Fibroblast of lung (primary cell): ENCODE results near the gene EPAS1. TPM values are rescaled to one million over a fixed set of nuclear protein-coding genes. Genes with fewer than 3 reads are reported as not detected.
A peak's percentile ranks its signal among the peaks of the same experiment; 100 is the strongest.

Experiments used
- DNase-seq, 2 donors: peaks; one replicate each; pipeline versions ENCODE4 v3.0.0 to v3.0.0-alpha.2; 2010; ENCODE audit warnings: low read depth in 2 of 2
- H2AFZ ChIP-seq: 2 replicates; pipeline ENCODE4 v1.5.1; 2012; ENCODE audit warnings: low read length, control low read depth, inconsistent platforms
- H3K27ac ChIP-seq: 2 replicates; pipeline ENCODE4 v1.5.1; 2011; ENCODE audit warnings: low read length, control low read depth; ENCODE audit not compliant: insufficient read depth
- H3K27me3 ChIP-seq: 2 replicates; pipeline ENCODE4 v1.5.1; 2011; ENCODE audit warnings: mild to moderate bottlenecking, low read length; ENCODE audit not compliant: control insufficient read depth, insufficient read depth
- H3K36me3 ChIP-seq: 2 replicates; pipeline ENCODE4 v1.5.1; 2011; ENCODE audit warnings: low read length; ENCODE audit not compliant: control insufficient read depth, insufficient read depth
- H3K4me1 ChIP-seq: 2 replicates; pipeline ENCODE4 v1.5.1; 2011; ENCODE audit warnings: low read length; ENCODE audit not compliant: control insufficient read depth, insufficient read depth; ENCODE audit errors: extremely low read depth
- H3K4me2 ChIP-seq: 2 replicates; pipeline ENCODE4 v1.5.1; 2011; ENCODE audit warnings: low read length, control low read depth; ENCODE audit not compliant: insufficient read depth; ENCODE audit errors: extremely low read depth
- H3K4me3 ChIP-seq, 4 experiments: fragments of 200-600 bp in 1 of 4; sonication (generic) in 1 of 4; replicated peaks in 1 of 4; 2 replicates each; pipeline ENCODE4 v1.5.1; 2011 to 2016; ENCODE audit warnings: low read length in 4 of 4, low read depth in 3 of 4, mild to moderate bottlenecking in 3 of 4, control low read depth in 2 of 4, inconsistent platforms in 1 of 4, mixed read lengths in 1 of 4; ENCODE audit not compliant: insufficient read depth in 1 of 4; ENCODE audit errors: control extremely low read depth in 1 of 4
- H3K79me2 ChIP-seq: 2 replicates; pipeline ENCODE4 v1.5.1; 2012; ENCODE audit warnings: mild to moderate bottlenecking, low read length, inconsistent platforms; ENCODE audit not compliant: control insufficient read depth, insufficient read depth
- H3K9ac ChIP-seq: 2 replicates; pipeline ENCODE4 v1.5.1; 2011; ENCODE audit warnings: mild to moderate bottlenecking, low read length, control low read depth; ENCODE audit not compliant: insufficient read depth
- H3K9me3 ChIP-seq: 2 replicates; pipeline ENCODE4 v1.5.1; 2012; ENCODE audit warnings: low read depth, low read length; ENCODE audit not compliant: control insufficient read depth, insufficient read depth
- H4K20me1 ChIP-seq: 2 replicates; pipeline ENCODE4 v1.5.1; 2011; ENCODE audit warnings: low read length; ENCODE audit not compliant: control insufficient read depth, insufficient read depth; ENCODE audit errors: extremely low read depth
- CTCF ChIP-seq, 2 donors: IDR thresholded peaks in 1 of 2; conservative IDR thresholded peaks in 1 of 2; 1 replicate in 1 of 2; 2 replicates in 1 of 2; pipeline ENCODE4 v1.5.1; 2011 to 2012; ENCODE audit warnings: low read length in 2 of 2, control low read depth in 1 of 2, inconsistent platforms in 1 of 2, low read depth in 1 of 2, mild to moderate bottlenecking in 1 of 2
- EZH2 ChIP-seq: IDR thresholded peaks from 2 replicates; pipeline ENCODE4 v1.5.1; 2012; ENCODE audit warnings: low read length, control low read depth, mild to moderate bottlenecking; ENCODE audit errors: missing control alignments
- polyA plus RNA-seq, 2 donors: library from polyadenylated mRNA; depleted of rRNA in 1 of 2; stranded (reverse) in 1 of 2; unstranded in 1 of 2; fragments of >200 nt; gene quantifications; 2 replicates each; pipeline ENCODE4 v1.2.1, GENCODE V29; 2011 to 2012; ENCODE audit warnings: missing spikeins in 1 of 2
- total RNA-seq: library from RNA; depleted of rRNA; stranded (reverse); fragments of >200 nt; gene quantifications from 2 replicates; pipeline ENCODE4 v1.2.1, GENCODE V29; 2014

Gene EPAS1
- total and polyA plus RNA-seq, 2 donors (not counting 1 experiment from before 2014, with no cell fraction given) = 120 to 941 TPM

GRCh38 chr2:46420945-46421344 lies 123.7 kb downstream of the EPAS1 start:
- H3K9me3 ChIP-seq = no peaks in the 10 kb centered on the region
- H3K9ac ChIP-seq = no peak overlapping the region
- no peak overlapping the region for H3K27ac ChIP-seq
- H2AFZ ChIP-seq = no peak overlapping the region
- no peaks in the 10 kb centered on the region for H4K20me1 ChIP-seq
- no peak for TF ChIP-seq CTCF (conservative IDR thresholded peaks at IDR 0.05 in 1 of 2, IDR thresholded peaks at IDR 0.05 in 1 of 2; ENCODE audit: low read depth in 1 of 2, low read length in 2 of 2)
- TF ChIP-seq EZH2 = no peak
- H3K4me2 ChIP-seq = no peak overlapping the region
- H3K4me1 ChIP-seq = no peaks in the 10 kb centered on the region
- H3K4me3 ChIP-seq = no peak overlapping the region
- H3K27me3 ChIP-seq = no peaks in the 10 kb centered on the region
- DNase-seq = no peak
- H3K36me3 ChIP-seq = no peaks in the 10 kb centered on the region
- no peaks in the 10 kb centered on the region for H3K79me2 ChIP-seq

GRCh38 chr2:46421361-46421760 lies 124.2 kb downstream of the EPAS1 start:
- Histone ChIP-seq H3K9ac (no peak overlapping the region), H3K79me2 (no peaks in the 10 kb centered on the region), H3K4me2 (no peak overlapping the region), H3K27ac (no peak overlapping the region), H3K4me1 (no peaks in the 10 kb centered on the region), H3K9me3 (no peaks in the 10 kb centered on the region), H3K36me3 (no peaks in the 10 kb centered on the region), H2AFZ (no peak overlapping the region), H4K20me1 (no peaks in the 10 kb centered on the region), H3K27me3 (no peaks in the 10 kb centered on the region), H3K4me3 (no peak overlapping the region)
- DNase-seq = no peak
- no peak for TF ChIP-seq EZH2
- no peak for TF ChIP-seq CTCF (conservative IDR thresholded peaks at IDR 0.05 in 1 of 2, IDR thresholded peaks at IDR 0.05 in 1 of 2; ENCODE audit: low read depth in 1 of 2, low read length in 2 of 2)

- Histone ChIP-seq H3K79me2 (no peaks in the 10 kb centered on the region), H3K27me3 (no peaks in the 10 kb centered on the region), H3K4me1 (no peaks in the 10 kb centered on the region), H3K9ac (no peak overlapping the region), H2AFZ (no peak overlapping the region), H4K20me1 (no peaks in the 10 kb centered on the region), H3K4me3 (no peak overlapping the region), H3K36me3 (no peaks in the 10 kb centered on the region), H3K4me2 (no peak overlapping the region), H3K9me3 (no peaks in the 10 kb centered on the region), H3K27ac (no peak overlapping the region)
- DNase-seq = peak in 1 of 2 donors; percentile 73
- no peak for TF ChIP-seq CTCF (conservative IDR thresholded peaks at IDR 0.05 in 1 of 2, IDR thresholded peaks at IDR 0.05 in 1 of 2; ENCODE audit: low read depth in 1 of 2, low read length in 2 of 2)
- no peak for TF ChIP-seq EZH2
Measured at GRCh38 chr2:46422717-46423394, 125.6 kb downstream of the EPAS1 start.
